SK-N-SH treated with all-trans-retinoic acid at 6 μM for 48 hours (cell line): ENCODE data around the gene CCDC171.

ENCODE experiments used
- ATAC-seq: fragments of 200-7000 bp; cut with Tn5 transposase; 3 replicates; pipeline ENCODE4 v1.9.1; 2020; ENCODE audit warnings: mild to moderate bottlenecking, moderate library complexity
- ARNTL ChIP-seq: fragments of 450-650 bp; formaldehyde crosslinking; IDR thresholded peaks from 2 replicates; pipeline ENCODE4 v1.5.0; 2020; ENCODE audit warnings: low read depth, mild to moderate bottlenecking, moderate library complexity, borderline replicate concordance
- BACH2 ChIP-seq: fragments of 250-450 bp; sonication (Bioruptor Pico); IDR thresholded peaks from 2 replicates; pipeline ENCODE4 v1.9.0; 2021; ENCODE audit warnings: mild to moderate bottlenecking, borderline replicate concordance
- CREB5 ChIP-seq: fragments of 250-450 bp; sonication (Bioruptor Pico); IDR thresholded peaks from 2 replicates; pipeline ENCODE4 v1.5.1; 2020; ENCODE audit warnings: low read depth, mild to moderate bottlenecking, moderate library complexity
- CSDC2 ChIP-seq: fragments of 250-450 bp; sonication (Bioruptor Pico); IDR thresholded peaks from 2 replicates; pipeline ENCODE4 v1.5.0; 2020; ENCODE audit warnings: mild to moderate bottlenecking, moderate library complexity
- ESRRG ChIP-seq: fragments of 250-450 bp; sonication (Bioruptor Pico); IDR thresholded peaks from 2 replicates; pipeline ENCODE4 v1.6.1; 2021; ENCODE audit warnings: mild to moderate bottlenecking
- GLIS3 ChIP-seq: fragments of 250-450 bp; sonication (Bioruptor Pico); IDR thresholded peaks from 2 replicates; pipeline ENCODE4 v1.5.0; 2020; ENCODE audit warnings: mild to moderate bottlenecking, moderate library complexity
- ISL1 ChIP-seq: fragments of 250-450 bp; sonication (Bioruptor Pico); IDR thresholded peaks from 2 replicates; pipeline ENCODE4 v2.1.2; 2022; ENCODE audit warnings: mild to moderate bottlenecking, moderate library complexity
- OSR1 ChIP-seq: fragments of 250-450 bp; sonication (Bioruptor Pico); IDR thresholded peaks from 2 replicates; pipeline ENCODE4 v1.8.0; 2022; ENCODE audit warnings: moderate library complexity, mild to moderate bottlenecking, inconsistent platforms
- PATZ1 ChIP-seq: fragments of 250-450 bp; sonication (Bioruptor Pico); IDR thresholded peaks from 2 replicates; pipeline ENCODE4 v1.8.0; 2020; ENCODE audit warnings: mild to moderate bottlenecking, moderate library complexity, borderline replicate concordance
- POU6F1 ChIP-seq: fragments of 250-450 bp; sonication (Bioruptor Pico); IDR thresholded peaks from 2 replicates; pipeline ENCODE4 v1.8.0; 2021; ENCODE audit warnings: low read depth, mild to moderate bottlenecking, moderate library complexity, borderline replicate concordance
- PPARA ChIP-seq: fragments of 250-450 bp; sonication (Bioruptor Pico); IDR thresholded peaks from 2 replicates; pipeline ENCODE4 v1.5.0; 2020; ENCODE audit warnings: mild to moderate bottlenecking, borderline replicate concordance
- RARB ChIP-seq: fragments of 250-450 bp; sonication (Bioruptor Pico); IDR thresholded peaks from 2 replicates; pipeline ENCODE4 v1.8.0; 2021; ENCODE audit warnings: mild to moderate bottlenecking, moderate library complexity
- SNAI2 ChIP-seq: fragments of 250-450 bp; sonication (Bioruptor Pico); IDR thresholded peaks from 2 replicates; pipeline ENCODE4 v1.5.0; 2020; ENCODE audit warnings: mild to moderate bottlenecking, moderate library complexity
- TCF4 ChIP-seq: fragments of 250-450 bp; sonication (Bioruptor Pico); IDR thresholded peaks from 2 replicates; pipeline ENCODE4 v1.8.0; 2021; ENCODE audit warnings: mild to moderate bottlenecking, moderate library complexity, borderline replicate concordance
- TOX ChIP-seq: fragments of 250-450 bp; sonication (Bioruptor Pico); IDR thresholded peaks from 2 replicates; pipeline ENCODE4 v1.8.0; 2021; ENCODE audit warnings: mild to moderate bottlenecking, moderate library complexity, borderline replicate concordance
- ZC3H10 ChIP-seq: fragments of 250-450 bp; sonication (Bioruptor Pico); IDR thresholded peaks from 2 replicates; pipeline ENCODE4 v1.5.1; 2021; ENCODE audit warnings: mild to moderate bottlenecking, moderate library complexity
- ZFP3 ChIP-seq: fragments of 250-450 bp; sonication (Bioruptor Pico); IDR thresholded peaks from 2 replicates; pipeline ENCODE4 v1.5.0; 2020; ENCODE audit warnings: mild to moderate bottlenecking, moderate library complexity
- ZFP30 ChIP-seq: fragments of 450-650 bp; formaldehyde crosslinking; IDR thresholded peaks from 2 replicates; pipeline ENCODE4 v1.5.0; 2022; ENCODE audit warnings: mild to moderate bottlenecking, moderate library complexity
- ZNF565 ChIP-seq: fragments of 450-650 bp; formaldehyde crosslinking; conservative IDR thresholded peaks from 2 replicates; pipeline ENCODE4 v1.5.0; 2020; ENCODE audit warnings: low read depth, mild to moderate bottlenecking, moderate library complexity
- ZNF70 ChIP-seq: fragments of 450-650 bp; formaldehyde crosslinking; IDR thresholded peaks from 2 replicates; pipeline ENCODE4 v1.5.0; 2020; ENCODE audit warnings: mild to moderate bottlenecking, moderate library complexity
- ZNF8 ChIP-seq: fragments of 450-650 bp; formaldehyde crosslinking; IDR thresholded peaks from 2 replicates; pipeline ENCODE4 v1.5.0; 2020; ENCODE audit warnings: mild to moderate bottlenecking, moderate library complexity
- TF ChIP-seq, protein P1 (sequence below): fragments of 250-450 bp; sonication (Bioruptor Pico); IDR thresholded peaks from 2 replicates; pipeline ENCODE4 v1.5.1; 2021; ENCODE audit warnings: mild to moderate bottlenecking, moderate library complexity
- TF ChIP-seq, protein P2 (sequence below): fragments of 250-450 bp; sonication (Bioruptor Pico); IDR thresholded peaks from 2 replicates; pipeline ENCODE4 v1.5.0; 2020; ENCODE audit warnings: mild to moderate bottlenecking, moderate library complexity

Gene CCDC171

GRCh38 chr9:15572200-15572770, 19.4 kb downstream of the CCDC171 start:
- no peak for TF ChIP-seq ZNF70 (CRISPR knock-in tag)
- TF ChIP-seq ZFP3 (CRISPR knock-in tag), result no peak
- no peak for TF ChIP-seq ZNF565
- no peak for TF ChIP-seq CSDC2
- no peak for TF ChIP-seq ZFP30 (CRISPR knock-in tag)
- no peak for TF ChIP-seq ISL1 (CRISPR knock-in tag)
- no peak for TF ChIP-seq CREB5 (CRISPR knock-in tag)
- TF ChIP-seq SNAI2, result no peak
- TF ChIP-seq ESRRG, result no peak
- TF ChIP-seq ARNTL (CRISPR knock-in tag), result no peak
- no peak for TF ChIP-seq RARB
- TF ChIP-seq ZNF8 (CRISPR knock-in tag), result no peak
- TF ChIP-seq OSR1 (CRISPR knock-in tag), result no peak
- TF ChIP-seq ZC3H10 (CRISPR knock-in tag), result no peak
- no peak for TF ChIP-seq BACH2 (CRISPR knock-in tag)
- TF ChIP-seq GLIS3 (CRISPR knock-in tag), result no peak
- TF ChIP-seq, protein P1, sequence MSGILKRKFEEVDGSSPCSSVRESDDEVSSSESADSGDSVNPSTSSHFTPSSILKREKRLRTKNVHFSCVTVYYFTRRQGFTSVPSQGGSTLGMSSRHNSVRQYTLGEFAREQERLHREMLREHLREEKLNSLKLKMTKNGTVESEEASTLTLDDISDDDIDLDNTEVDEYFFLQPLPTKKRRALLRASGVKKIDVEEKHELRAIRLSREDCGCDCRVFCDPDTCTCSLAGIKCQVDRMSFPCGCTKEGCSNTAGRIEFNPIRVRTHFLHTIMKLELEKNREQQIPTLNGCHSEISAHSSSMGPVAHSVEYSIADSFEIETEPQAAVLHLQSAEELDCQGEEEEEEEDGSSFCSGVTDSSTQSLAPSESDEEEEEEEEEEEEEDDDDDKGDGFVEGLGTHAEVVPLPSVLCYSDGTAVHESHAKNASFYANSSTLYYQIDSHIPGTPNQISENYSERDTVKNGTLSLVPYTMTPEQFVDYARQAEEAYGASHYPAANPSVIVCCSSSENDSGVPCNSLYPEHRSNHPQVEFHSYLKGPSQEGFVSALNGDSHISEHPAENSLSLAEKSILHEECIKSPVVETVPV (CRISPR knock-in tag), result no peak
- no peak for TF ChIP-seq POU6F1
- TF ChIP-seq, protein P2, sequence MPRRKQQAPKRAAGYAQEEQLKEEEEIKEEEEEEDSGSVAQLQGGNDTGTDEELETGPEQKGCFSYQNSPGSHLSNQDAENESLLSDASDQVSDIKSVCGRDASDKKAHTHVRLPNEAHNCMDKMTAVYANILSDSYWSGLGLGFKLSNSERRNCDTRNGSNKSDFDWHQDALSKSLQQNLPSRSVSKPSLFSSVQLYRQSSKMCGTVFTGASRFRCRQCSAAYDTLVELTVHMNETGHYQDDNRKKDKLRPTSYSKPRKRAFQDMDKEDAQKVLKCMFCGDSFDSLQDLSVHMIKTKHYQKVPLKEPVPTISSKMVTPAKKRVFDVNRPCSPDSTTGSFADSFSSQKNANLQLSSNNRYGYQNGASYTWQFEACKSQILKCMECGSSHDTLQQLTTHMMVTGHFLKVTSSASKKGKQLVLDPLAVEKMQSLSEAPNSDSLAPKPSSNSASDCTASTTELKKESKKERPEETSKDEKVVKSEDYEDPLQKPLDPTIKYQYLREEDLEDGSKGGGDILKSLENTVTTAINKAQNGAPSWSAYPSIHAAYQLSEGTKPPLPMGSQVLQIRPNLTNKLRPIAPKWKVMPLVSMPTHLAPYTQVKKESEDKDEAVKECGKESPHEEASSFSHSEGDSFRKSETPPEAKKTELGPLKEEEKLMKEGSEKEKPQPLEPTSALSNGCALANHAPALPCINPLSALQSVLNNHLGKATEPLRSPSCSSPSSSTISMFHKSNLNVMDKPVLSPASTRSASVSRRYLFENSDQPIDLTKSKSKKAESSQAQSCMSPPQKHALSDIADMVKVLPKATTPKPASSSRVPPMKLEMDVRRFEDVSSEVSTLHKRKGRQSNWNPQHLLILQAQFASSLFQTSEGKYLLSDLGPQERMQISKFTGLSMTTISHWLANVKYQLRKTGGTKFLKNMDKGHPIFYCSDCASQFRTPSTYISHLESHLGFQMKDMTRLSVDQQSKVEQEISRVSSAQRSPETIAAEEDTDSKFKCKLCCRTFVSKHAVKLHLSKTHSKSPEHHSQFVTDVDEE (CRISPR knock-in tag), result no peak
- no peak for ATAC-seq

DNA sequence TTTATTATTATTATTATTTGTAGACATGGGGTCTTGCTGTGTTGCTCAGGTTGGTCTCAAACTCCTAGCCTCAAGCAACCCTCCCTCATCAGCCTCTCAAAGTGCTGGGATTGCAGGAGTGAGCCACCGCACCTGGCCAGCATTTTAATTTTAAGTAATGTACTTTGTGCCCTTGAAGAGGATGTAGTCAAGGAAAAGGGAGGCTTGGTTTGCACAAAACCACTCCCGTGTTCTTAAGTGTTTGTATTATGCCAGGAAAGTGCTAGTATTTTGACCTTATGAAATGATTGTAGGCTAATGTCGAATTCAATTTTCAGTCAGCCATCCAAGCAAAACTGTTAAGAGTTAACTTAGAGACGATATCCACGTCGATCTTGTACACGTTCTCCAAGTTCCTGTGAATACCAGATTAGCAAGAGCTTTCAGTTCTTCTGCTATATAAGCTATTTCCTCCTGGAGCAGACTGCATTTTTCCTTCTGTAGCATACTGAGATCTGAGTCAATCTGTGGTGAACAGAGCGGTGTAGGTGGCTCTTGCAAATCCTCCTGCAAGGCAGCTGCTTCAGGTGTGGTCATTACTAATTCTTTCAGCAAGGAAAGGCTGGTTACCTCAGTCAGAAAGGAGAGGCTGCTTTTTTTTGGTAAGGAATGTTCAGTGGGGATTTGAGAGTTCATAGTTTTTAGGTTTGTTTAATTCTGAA, 23.7 kb downstream of the CCDC171 start:
- no peak for ATAC-seq
- TF ChIP-seq SNAI2 (no peak), CREB5 (CRISPR knock-in tag) (no peak), CSDC2 (no peak), BACH2 (CRISPR knock-in tag) (no peak), POU6F1 (no peak), ZC3H10 (CRISPR knock-in tag) (no peak), ZNF565 (no peak), TCF4 (CRISPR knock-in tag) (no peak), PATZ1 (no peak), PPARA (CRISPR knock-in tag) (no peak), TOX (CRISPR knock-in tag) (no peak)
